Activated B cell treated with CpG ODN at 0.5 μM for 24 hours (primary cell): ENCODE measurements around the gene TEAD3. TPM values are rescaled to one million over a fixed set of nuclear protein-coding genes. Genes with fewer than 3 reads are reported as not detected.

Experiments used
- ATAC-seq: fragments of 200-7000 bp; cut with Tn5 transposase; one replicate; pipeline ENCODE4 v1.10.0; 2021; ENCODE audit warnings: low read depth, mild to moderate bottlenecking, moderate library complexity
- CTCF ChIA-PET: fragments of 350-600 bp; sonication (Branson Sonifier 250); formaldehyde crosslinking; loops from one replicate; lab custom pipeline; 2021; ENCODE audit warnings: antibody characterized with exemption; lab: Charles Lee
- POLR2A ChIA-PET: fragments of 350-600 bp; sonication (Branson Sonifier 250); formaldehyde crosslinking; loops from one replicate; lab custom pipeline; 2021; ENCODE audit warnings: antibody characterized with exemption; lab: Charles Lee
- DNase-seq: peaks from one replicate; pipeline ENCODE4 v3.0.0; 2022
- H3K27ac Mint-ChIP-seq: one replicate; pipeline ENCODE4 v1.8.0; 2020; ENCODE audit warnings: mixed read lengths
- H3K27me3 Mint-ChIP-seq: one replicate; pipeline ENCODE4 v1.8.0; 2021; ENCODE audit warnings: mixed read lengths
- H3K36me3 Mint-ChIP-seq: one replicate; pipeline ENCODE4 v1.8.0; 2021; ENCODE audit warnings: low read depth, mixed read lengths
- H3K4me1 Mint-ChIP-seq: one replicate; pipeline ENCODE4 v1.8.0; 2021; ENCODE audit warnings: mixed read lengths
- H3K4me3 Mint-ChIP-seq: one replicate; pipeline ENCODE4 v1.8.0; 2020; ENCODE audit warnings: mild to moderate bottlenecking, mixed read lengths
- H3K9me3 Mint-ChIP-seq: one replicate; pipeline ENCODE4 v1.8.0; 2020; ENCODE audit warnings: mixed read lengths
- CTCF ChIP-seq: fragments of 200-600 bp; IDR thresholded peaks from one replicate; pipeline ENCODE4 v1.8.0; 2022; ENCODE audit warnings: antibody characterized with exemption, mild to moderate bottlenecking
- intact Hi-C: fragments of 100-400 bp; cut with micrococcal nuclease; formaldehyde crosslinking; loops from one replicate; pipeline ENCODE4 v1.15.1; 2024
- total RNA-seq: library from RNA; stranded (reverse); gene quantifications from 2 replicates; pipeline ENCODE4 v1.2.3, GENCODE V29; 2022

TEAD3 gene
- total RNA-seq, 1 donor from 2014 or later, result 0.13 TPM

GRCh38 chr6:35534407-35535170, 37.7 kb upstream of the TEAD3 start:
- POLR2A ChIA-PET, result no interaction called here
- Mint-ChIP-seq H3K4me1 (no peaks in the 10 kb centered on the region), H3K27ac (no peak overlapping the region), H3K36me3 (no peaks in the 10 kb centered on the region), H3K27me3 (peaks cover 11% of the 10 kb centered on the region), H3K4me3 (no peak overlapping the region), H3K9me3 (no peaks in the 10 kb centered on the region)
- ATAC-seq (no peak), DNase-seq (no peak)
- TF ChIP-seq CTCF, result no peak
- intact Hi-C loops, result no loop called here
- CTCF ChIA-PET, result no interaction called here

GRCh38 chr6:35533981-35534380, 37.1 kb upstream of the TEAD3 start:
- H3K36me3 Mint-ChIP-seq, result no peaks in the 10 kb centered on the region
- DNase-seq (no peak), ATAC-seq (no peak)
- intact Hi-C loops, result no loop called here
- ChIA-PET POLR2A (no interaction called here), CTCF (no interaction called here)
- no peak for TF ChIP-seq CTCF
- H3K4me3 Mint-ChIP-seq, result no peak overlapping the region
- no peaks in the 10 kb centered on the region for H3K4me1 Mint-ChIP-seq
- peaks cover 11% of the 10 kb centered on the region for H3K27me3 Mint-ChIP-seq
- H3K9me3 Mint-ChIP-seq, result no peaks in the 10 kb centered on the region
- no peak overlapping the region for H3K27ac Mint-ChIP-seq

- DNase-seq (no peak), ATAC-seq (no peak)
- ChIA-PET CTCF (no interaction called here), POLR2A (no interaction called here)
- TF ChIP-seq CTCF, result no peak
- no peaks in the 10 kb centered on the region for H3K4me1 Mint-ChIP-seq
- intact Hi-C loops, result no loop called here
- H3K27ac Mint-ChIP-seq, result no peak overlapping the region
- H3K27me3 Mint-ChIP-seq, result peaks cover 16% of the 10 kb centered on the region
- H3K36me3 Mint-ChIP-seq, result no peaks in the 10 kb centered on the region
- H3K9me3 Mint-ChIP-seq, result no peaks in the 10 kb centered on the region
- no peak overlapping the region for H3K4me3 Mint-ChIP-seq
Measured at GRCh38 chr6:35532126-35532525, 35.2 kb upstream of the TEAD3 start.

- ChIA-PET CTCF (interaction anchor here (1.0 to 6.2 kb wide), 3 partner anchors 40 to 214 kb away, joined by 3 to 66 read pairs (median 3); partner anchors contain the start of gene ARMC12), POLR2A (interaction anchor here (0.7 kb wide), 1 partner anchor 163 kb away, joined by 4 read pairs; no protein-coding TSS in a partner anchor)
- Mint-ChIP-seq H3K27me3 (peaks cover 5% of the 10 kb centered on the region), H3K4me1 (peaks cover 8% of the 10 kb centered on the region), H3K4me3 (no peak overlapping the region), H3K9me3 (no peaks in the 10 kb centered on the region), H3K36me3 (no peaks in the 10 kb centered on the region), H3K27ac (no peak overlapping the region)
- no peak for DNase-seq
- intact Hi-C loops, result loop anchor here (5.0 kb wide), 1 partner anchor 573 kb away; no protein-coding TSS in a partner anchor
- no peak for TF ChIP-seq CTCF
- no peak for ATAC-seq
Measured at GRCh38 chr6:35524380-35525020, 27.6 kb upstream of the TEAD3 start.
